Skeletal muscle cell (primary cell): ENCODE data around the gene CTNND2.

ENCODE experiments used
- DNase-seq: peaks from one replicate; pipeline ENCODE4 v3.0.0-alpha.2; 2010; ENCODE audit warnings: low read depth
- H3K4me3 ChIP-seq: 2 replicates; pipeline ENCODE4 v1.5.1; 2011; ENCODE audit warnings: low read depth, mild to moderate bottlenecking, control low read depth, low read length, moderate library complexity

The CTNND2 gene

DNA sequence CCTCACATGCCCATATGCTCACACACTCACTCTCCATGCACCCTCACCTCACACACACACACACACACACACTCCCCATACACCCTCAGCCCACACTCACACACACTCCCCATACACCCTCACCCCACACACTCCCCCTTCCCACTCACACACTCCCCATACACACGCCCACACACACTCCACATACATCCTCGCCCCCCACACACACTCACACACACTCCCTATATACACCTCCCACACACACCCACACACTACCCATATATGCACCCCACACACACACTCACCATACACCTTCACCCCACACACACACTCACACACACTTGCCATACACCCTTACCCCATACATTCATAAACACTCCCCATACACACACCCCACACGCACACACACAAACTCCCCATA lies 592.5 kb downstream of the CTNND2 start:
- no peak for DNase-seq

DNA sequence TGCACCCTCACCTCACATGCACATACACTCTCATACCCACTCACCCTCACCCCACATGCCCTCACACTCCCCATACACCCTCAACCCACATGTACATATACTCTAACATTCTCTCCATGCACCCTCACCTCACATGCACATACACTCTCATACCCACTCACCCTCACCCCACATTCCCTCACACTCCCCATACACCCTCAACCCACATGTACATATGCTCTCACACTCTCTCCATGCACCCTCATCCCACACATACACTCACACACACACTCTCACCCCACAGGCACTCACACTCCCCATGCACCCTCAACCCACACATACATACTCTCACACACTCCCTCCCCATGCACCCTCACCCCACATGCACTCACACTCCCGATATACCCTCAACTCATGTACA lies 593.0 kb downstream of the CTNND2 start:
- no peak for DNase-seq

More for the DNA sequence above, 592.5 kb downstream of the CTNND2 start:
- no peak overlapping the region for H3K4me3 ChIP-seq

DNA sequence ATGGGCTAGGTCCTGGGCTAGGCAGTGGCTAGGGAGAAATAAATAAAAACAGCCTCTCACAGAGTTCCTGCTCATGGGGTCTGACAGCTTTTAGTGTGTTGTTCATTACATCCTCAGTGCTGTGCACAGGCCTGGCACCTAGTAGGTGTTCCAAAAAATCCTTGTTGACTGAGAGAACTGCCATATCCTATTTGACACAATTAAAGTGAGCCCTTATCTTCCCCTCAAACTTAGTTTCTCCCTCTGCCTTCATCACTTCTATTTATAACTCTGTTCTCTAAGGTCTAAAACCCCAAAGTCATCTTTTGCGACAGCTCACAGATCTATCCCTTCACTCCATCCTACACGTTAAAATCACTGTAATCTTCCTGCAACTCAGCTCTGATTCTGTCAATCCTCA lies 594.1 kb downstream of the CTNND2 start:
- H3K4me3 ChIP-seq: no peak overlapping the region
- DNase-seq: no peak

More for the DNA sequence above, 593.0 kb downstream of the CTNND2 start:
- H3K4me3 ChIP-seq: no peak overlapping the region

DNA sequence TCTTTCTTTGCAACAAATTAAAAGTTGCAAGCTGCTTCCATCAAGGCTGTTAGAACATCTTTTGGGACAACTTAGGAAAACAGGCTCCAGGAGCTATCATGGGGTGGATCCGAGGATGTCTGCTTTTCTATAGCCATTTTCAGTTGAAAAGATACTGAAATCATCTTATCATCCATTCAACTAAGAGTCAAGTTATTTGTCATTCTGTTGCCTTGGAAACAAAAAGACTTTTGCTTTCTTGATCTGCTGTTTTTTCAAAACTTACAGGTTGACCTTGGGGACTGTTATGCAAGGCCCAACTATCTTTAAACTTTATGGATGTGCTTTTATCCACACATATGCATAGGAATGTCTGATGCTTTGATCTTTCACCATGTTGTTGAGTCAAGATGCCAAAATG lies 597.9 kb downstream of the CTNND2 start:
- H3K4me3 ChIP-seq: no peak overlapping the region

DNA sequence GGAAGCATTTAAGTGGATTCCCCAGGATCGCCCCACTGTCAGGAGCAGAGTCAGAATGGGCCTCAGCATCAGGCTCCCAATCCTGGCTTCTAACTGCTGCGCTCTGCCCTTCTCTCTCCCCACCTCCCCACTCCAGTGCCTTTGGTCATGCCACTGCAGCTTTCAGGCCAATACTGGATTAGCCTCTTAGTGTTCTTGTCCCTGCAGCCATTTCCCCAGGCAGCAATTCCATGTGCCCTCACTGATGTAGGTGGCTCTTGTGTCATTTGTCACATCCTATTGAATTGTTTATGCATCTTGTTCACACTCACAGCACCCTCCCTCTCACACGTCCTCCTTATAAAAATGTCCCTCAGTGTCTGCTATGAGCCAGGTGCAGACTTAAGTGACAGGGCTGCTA lies 599.0 kb downstream of the CTNND2 start:
- no peak for DNase-seq
- H3K4me3 ChIP-seq: no peak overlapping the region

More for the DNA sequence above, 597.9 kb downstream of the CTNND2 start:
- no peak for DNase-seq

DNA sequence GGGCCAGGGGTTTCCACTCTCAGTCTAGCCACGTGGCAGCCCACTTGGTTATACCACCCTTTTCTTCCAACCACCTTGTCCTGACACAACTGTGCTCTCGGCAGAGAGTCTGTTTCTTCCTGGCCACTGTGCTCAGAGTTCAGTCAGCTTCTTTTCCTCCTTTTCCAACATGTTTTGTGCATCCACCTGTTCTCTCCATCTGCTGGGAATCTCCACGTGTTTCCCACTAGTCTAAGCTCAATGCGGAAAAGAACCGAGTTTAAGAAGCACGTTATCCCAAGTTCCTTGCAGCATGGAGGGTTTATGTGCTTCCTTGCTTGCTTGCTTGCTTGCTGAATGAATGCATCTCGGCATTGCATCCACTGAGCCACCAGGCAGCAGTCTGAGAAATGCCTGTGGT lies 599.6 kb downstream of the CTNND2 start:
- no peak for DNase-seq
- no peak overlapping the region for H3K4me3 ChIP-seq

DNA sequence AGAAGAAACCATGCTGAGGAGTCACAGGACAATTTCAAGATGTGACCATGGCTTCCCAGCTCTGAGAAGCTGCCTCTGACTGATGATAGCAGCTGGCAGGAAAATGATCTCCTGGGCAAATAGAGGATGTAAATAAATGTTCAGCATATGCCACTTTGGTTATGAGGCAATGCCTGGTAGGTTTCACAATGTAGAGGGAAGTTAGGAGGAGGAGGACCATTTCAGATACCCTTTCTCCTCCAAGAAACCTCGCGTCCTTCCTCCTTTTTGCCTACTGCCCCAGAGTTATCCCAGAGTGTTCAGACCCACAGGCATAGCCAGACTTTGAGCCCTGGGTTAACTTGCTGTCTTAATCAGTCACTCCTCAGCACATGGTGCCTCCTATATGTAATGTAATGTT lies 601.6 kb downstream of the CTNND2 start:
- no peak for DNase-seq
- no peak overlapping the region for H3K4me3 ChIP-seq

DNA sequence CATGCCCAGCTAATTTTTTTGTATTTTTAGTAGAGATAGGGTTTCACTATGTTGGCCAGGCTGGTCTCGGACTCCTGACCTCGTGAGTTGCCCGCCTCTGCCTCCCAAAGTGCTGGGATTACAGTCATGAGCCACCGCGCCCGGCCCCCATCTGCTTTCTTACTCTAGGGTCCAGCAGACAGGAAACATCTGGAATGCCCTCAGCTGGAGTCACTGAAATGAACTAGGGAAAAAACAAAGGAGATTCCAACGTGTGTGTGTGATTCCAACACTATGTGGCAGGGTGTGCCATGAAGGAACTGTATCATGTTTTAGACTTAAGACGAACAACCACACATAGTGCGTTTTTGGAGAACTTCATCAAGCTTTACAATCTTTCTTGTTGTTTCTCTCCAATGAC lies 603.1 kb downstream of the CTNND2 start:
- DNase-seq: no peak
- no peak overlapping the region for H3K4me3 ChIP-seq

DNA sequence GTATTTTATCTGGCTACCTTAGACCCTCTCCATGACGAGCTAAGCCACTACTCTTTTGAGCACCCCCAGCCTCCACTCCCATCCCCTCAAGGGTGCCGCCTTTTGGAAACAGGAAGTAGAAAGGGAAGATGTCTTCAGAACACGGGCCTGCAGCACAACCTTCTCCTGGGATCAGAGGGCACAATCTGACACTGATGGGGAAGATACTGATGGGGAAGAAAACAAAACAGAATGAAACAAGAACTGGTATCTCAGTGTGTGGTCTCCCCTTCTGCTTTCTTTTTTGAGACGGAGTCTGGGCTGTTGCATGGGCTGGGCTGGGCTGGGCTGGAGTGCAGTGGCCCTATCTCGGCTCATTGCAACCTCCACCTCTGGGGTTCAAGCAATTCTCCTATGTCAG lies 603.5 kb downstream of the CTNND2 start:
- no peak overlapping the region for H3K4me3 ChIP-seq
- no peak for DNase-seq

DNA sequence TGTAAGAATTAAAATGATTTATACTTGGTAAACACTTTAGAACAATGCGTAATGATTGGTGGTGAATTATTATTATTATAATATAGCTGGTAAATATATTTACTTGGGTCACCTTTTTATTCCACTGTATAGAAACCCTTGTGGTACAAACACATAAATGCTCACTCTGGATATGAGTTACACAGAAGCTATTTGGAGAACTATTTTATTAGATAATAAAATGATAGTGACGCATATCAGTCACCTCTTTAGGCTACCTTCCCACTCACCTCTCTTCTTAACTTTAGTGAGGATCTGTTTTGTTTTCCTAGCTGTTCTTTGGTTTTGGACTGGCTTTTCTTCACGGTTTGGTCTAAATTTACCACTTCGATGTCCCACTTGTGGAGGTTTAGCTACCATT lies 605.4 kb downstream of the CTNND2 start:
- DNase-seq: no peak
- H3K4me3 ChIP-seq: no peak overlapping the region

DNA sequence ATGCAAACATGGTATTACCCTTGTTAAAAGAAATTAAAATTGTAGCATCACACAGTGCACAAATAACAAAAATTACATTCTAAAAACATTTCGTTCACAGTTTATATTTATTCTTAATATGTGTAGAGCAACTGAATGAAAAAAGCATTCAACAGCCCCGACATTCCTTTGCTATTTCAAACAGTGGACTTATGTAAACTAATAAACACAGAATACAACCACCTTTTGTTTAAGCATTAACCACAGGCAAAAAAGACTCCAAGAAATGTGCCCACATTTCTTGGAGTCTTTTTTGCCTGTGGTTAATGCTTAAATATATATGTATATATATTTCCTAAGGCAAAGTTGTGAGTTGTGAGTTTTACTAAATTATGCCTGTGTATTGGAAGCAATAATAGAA lies 610.7 kb downstream of the CTNND2 start:
- no peak for DNase-seq
- no peak overlapping the region for H3K4me3 ChIP-seq

DNA sequence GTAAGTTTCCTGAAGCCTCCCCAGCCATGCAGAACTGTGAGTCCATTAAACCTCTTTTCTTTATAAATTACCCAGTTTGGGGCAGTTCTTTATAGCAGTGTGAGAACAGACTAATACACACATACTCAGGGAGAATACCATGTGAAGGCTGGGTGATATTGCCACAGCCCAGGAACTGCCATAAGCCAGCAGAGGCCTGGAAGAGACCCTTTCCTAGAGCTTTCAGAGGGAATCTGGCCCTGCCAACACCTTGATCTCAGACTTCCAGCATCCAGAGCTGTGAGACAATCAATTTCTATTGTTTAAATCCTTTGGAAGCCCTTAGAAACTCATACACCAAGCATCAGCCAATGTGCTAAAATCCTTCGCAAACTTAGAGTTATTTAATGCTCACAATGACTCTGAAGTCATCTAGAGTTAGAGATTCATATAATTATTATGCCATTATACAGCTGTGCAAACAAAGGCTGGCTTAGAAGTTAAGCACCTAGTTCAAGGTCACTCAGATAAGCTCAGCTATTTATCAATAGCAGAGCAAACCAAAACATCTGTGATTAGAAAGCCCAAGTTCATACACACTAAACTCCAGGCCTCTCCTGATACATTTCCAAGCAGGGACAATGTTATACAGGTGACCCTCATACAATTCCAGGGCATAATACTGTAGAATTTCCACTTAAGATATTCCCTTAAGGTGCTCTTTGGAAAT lies 611.4 kb downstream of the CTNND2 start:
- no peak for DNase-seq

DNA sequence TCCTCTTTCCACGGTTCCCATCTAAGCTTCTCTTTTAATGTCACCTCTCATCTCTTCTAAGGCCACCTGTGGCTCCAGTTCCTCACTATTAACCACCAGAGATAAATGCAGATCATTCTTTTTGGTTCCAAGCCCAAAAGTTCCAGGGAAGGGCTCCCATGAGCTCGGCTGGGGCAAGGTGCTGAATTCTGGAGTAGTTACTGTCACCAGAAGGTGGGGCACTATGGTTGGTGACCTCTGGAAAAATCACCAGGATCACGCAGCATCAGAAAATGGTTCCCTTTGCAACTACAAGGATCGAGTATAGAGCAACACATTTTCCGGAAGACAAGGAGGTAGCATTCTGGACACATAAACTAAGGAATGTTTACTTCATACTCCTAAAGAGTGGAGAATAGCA lies 614.5 kb downstream of the CTNND2 start:
- no peak for DNase-seq

More for the DNA sequence above, 611.4 kb downstream of the CTNND2 start:
- no peak overlapping the region for H3K4me3 ChIP-seq

DNA sequence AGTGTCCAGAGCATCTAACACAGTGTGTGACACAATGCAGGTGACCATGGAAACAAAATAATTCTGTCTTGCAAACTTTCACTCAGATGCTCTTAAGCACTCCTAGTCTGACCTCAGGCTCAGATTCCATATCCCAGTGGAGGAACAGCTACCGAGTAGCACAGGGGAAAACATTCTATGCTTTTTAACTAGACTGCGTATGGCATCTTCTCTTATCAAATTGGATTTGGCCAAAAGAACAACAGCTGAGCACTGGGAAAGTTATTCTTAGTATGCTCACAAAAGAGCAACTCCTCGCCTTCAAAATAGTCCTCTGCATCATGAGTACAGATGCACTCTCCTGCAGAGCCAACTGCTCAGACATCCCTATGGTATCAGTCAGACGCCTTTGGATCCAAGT lies 615.0 kb downstream of the CTNND2 start:
- no peak for DNase-seq
- H3K4me3 ChIP-seq: no peak overlapping the region

More for the DNA sequence above, 614.5 kb downstream of the CTNND2 start:
- H3K4me3 ChIP-seq: no peak overlapping the region

DNA sequence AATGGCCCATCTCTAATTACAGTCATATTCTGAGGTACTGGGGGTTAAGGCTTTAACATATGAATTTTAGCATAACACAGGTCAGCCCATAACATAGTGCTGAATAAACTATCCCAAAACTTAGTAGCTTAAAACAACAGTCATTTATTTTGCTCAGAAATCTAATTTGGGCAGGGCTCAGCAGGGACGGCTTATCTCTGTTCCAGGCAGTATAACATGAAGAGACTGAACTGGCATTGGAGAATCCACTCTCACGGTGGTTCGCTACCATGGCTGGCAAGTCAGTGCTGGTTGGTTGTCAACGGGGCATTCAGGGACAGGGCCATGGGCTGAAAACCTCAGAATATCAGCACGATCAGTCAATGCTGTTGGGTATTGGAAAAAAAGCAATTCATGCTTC lies 622.4 kb downstream of the CTNND2 start:
- DNase-seq: no peak
- no peak overlapping the region for H3K4me3 ChIP-seq

DNA sequence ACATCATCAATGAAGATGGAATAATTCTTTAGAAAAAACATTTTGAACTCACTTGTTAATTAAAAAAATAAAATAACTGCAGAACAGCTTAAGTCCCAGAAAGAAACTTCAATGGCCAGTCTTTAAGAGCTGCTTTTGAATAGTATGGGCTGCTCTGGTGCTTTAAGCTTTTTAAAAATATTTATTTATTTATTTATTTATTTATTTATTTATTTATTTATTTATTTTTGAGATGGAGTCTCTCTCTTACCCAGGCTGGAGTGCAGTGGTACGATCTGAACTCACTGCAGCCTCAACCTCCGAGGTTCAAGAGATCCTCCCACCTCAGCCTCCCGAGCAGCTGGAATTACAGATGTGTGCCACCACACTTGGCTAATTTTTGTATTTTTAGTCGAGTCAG lies 626.9 kb downstream of the CTNND2 start:
- DNase-seq: no peak
- no peak overlapping the region for H3K4me3 ChIP-seq

DNA sequence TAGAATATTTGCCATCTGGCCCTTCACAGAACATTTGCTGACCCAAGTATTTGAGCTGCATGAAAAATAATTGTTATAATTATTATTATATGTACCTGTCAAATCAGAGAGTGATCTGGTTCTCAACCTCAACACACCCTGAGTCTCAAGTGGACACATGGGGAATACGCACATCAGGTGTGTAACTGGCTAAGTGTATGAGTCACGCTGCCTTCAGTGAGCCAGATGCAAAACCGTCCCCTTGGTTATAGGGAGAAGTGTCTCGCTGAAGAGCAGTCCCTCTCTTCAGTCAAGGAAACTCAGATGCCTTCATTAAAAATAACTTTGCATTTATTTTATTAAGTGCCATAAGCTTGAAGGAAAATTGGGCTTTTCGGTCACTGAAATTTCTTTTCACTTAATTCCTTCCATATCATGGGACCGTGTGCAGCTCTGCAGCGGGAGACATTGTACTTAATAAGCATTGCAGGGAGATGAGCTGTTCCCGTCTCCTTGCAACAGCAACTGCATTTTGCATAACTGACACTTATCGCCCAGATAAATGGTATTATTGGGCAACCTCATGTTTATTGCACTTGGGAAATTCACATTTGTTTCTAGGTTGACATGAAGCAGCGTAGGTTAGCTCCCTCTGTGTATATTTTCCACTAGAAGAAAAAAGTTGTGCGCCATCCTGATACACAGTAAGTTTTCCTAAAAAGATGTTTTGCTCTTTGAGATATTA lies 630.9 kb downstream of the CTNND2 start:
- no peak overlapping the region for H3K4me3 ChIP-seq
- DNase-seq: no peak

DNA sequence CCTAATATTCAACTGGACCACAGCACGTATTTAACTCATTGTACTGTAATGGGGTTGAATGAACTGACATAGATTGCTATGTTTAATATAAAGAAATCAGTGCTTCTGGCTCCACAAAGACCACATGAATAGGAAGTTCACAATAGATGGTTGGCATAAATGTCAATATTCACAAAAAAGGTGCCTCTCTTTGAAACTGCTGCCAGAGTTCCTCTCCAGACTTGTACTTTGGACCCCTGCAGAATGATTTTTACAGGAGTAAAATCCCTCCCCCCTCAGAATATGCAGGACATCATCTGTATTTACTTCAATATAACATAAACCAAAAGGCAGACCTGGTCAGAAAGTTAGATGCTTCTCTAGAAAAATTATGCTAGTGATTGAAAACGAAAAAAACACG lies 634.7 kb downstream of the CTNND2 start:
- DNase-seq: no peak
- H3K4me3 ChIP-seq: no peak overlapping the region

DNA sequence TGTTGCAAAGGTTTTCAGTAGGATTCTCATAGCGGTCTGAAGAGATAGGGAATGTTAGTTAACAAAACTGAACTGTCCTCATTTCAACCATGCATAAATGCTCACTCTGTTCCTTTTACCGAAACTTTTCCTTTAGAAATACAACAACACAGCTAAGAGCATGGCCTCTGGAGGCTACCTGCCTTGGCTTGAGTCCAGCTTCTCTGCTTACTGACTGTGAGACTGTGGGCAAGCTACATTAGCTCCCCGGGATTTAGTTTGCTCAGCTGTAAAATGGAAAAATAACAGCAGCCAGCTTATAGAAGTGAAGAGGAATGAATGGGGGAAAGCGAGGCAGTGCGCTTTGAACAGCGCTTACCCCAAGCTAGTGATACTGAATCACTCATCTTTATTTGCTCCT lies 635.4 kb downstream of the CTNND2 start:
- H3K4me3 ChIP-seq: no peak overlapping the region

DNA sequence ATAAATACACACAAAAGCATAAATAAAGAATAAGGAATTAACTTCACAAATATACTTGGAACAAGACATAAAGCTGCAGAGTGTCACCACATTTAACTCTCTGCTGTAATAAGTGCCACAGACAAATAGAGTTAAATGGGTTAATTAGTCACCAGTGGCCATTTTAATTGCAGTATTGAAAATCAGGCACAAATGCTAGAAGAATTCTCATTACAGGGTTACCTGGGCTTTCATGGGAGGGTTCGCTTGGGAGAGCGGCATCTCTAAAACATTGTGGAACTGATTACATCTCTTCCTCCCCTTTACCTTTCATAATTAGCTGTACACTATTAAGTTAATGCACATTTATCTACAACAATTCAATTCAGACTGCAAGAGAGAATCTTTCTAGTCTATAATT lies 637.9 kb downstream of the CTNND2 start:
- H3K4me3 ChIP-seq: no peak overlapping the region
- no peak for DNase-seq

More for the DNA sequence above, 635.4 kb downstream of the CTNND2 start:
- DNase-seq: no peak

DNA sequence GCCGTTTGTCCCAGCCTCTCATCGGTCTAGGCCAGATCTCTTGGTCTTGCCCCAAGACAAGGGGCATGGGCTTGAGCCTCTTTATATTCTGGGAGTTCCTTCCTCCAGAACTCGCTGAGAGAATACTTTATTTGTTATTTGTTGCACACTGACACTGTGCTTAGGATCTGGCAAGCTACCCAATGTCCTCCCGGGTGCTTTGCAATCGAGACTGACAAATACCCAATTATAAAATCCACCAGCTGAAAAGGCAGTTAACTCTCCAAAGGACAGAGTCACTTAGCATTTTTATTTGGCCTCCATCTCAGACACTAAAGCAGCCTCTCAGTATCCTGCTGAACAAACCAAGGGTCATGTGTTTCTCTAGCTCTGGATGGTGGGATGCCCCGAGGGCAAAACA lies 643.0 kb downstream of the CTNND2 start:
- no peak for DNase-seq
- no peak overlapping the region for H3K4me3 ChIP-seq
